IMR-90 (cell line): ENCODE measurements around the gene REST. TPM values are rescaled to one million over a fixed set of nuclear protein-coding genes. Genes with fewer than 3 reads are reported as not detected.

Experiments used
- ATAC-seq: fragments of 200-7000 bp; cut with Tn5 transposase; 2 replicates; pipeline ENCODE4 v1.9.1; 2020; ENCODE audit warnings: low read depth, mild to moderate bottlenecking, moderate library complexity
- BruUV-seq: library from RNA; stranded (reverse); fragments of 400-500 nt; replicated peaks from 2 replicates; lab custom pipeline; 2021; lab: Mats Ljungman, UMichigan
- CTCF ChIA-PET: fragments of 300-600 bp; formaldehyde crosslinking; extraction: SDS; loops from one replicate; lab custom pipeline; 2021; ENCODE audit warnings: antibody characterized with exemption; lab: Yijun Ruan, JAX
- POLR2A ChIA-PET: fragments of 300-600 bp; sonication (Branson Sonifier 250); formaldehyde crosslinking; loops from one replicate; lab custom pipeline; 2022; ENCODE audit warnings: antibody characterized with exemption; ENCODE audit not compliant: unreplicated experiment; lab: Charles Lee
- DNase-seq: peaks from one replicate; pipeline ENCODE4 v3.0.0; 2013
- H2AFZ ChIP-seq: replicated peaks from 2 replicates; pipeline ENCODE3; 2013; ENCODE audit warnings: low read length, mild to moderate bottlenecking; ENCODE audit not compliant: poor library complexity
- H2AK5ac ChIP-seq: 2 replicates; pipeline ENCODE4 v1.6.1; 2013; ENCODE audit warnings: low read depth, low read length, inconsistent platforms
- H2AK9ac ChIP-seq: replicated peaks from 2 replicates; pipeline ENCODE3; 2013; ENCODE audit warnings: mild to moderate bottlenecking, low read depth, low read length, moderate library complexity; ENCODE audit not compliant: poor library complexity
- H2BK120ac ChIP-seq: 2 replicates; pipeline ENCODE4 v1.6.1; 2013; ENCODE audit warnings: low read depth, low read length, inconsistent platforms
- H2BK15ac ChIP-seq: 3 replicates; pipeline ENCODE4 v1.6.1; 2013; ENCODE audit warnings: low read depth, low read length, inconsistent platforms
- H2BK20ac ChIP-seq: 2 replicates; pipeline ENCODE4 v1.6.1; 2013; ENCODE audit warnings: low read depth, mild to moderate bottlenecking, inconsistent platforms, low read length, moderate library complexity
- H2BK5ac ChIP-seq: 2 replicates; pipeline ENCODE4 v1.6.1; 2013; ENCODE audit warnings: mild to moderate bottlenecking, low read depth, low read length, inconsistent platforms; ENCODE audit not compliant: poor library complexity, severe bottlenecking
- H3K14ac ChIP-seq: replicated peaks from 2 replicates; pipeline ENCODE4 v1.6.1; 2013; ENCODE audit warnings: low read depth, low read length, inconsistent platforms
- H3K18ac ChIP-seq: 2 replicates; pipeline ENCODE4 v1.6.1; 2013; ENCODE audit warnings: low read depth, low read length, control low read depth
- H3K23ac ChIP-seq: 2 replicates; pipeline ENCODE4 v1.6.1; 2013; ENCODE audit warnings: low read depth, low read length, inconsistent platforms
- H3K27ac ChIP-seq: 2 replicates; pipeline ENCODE4 v1.5.1; 2013; ENCODE audit warnings: mild to moderate bottlenecking, control low read depth, low read length; ENCODE audit not compliant: insufficient read depth
- H3K27me3 ChIP-seq: 2 replicates; pipeline ENCODE4 v1.6.1; 2013; ENCODE audit warnings: low read length; ENCODE audit not compliant: control insufficient read depth, insufficient read depth
- H3K36me3 ChIP-seq: 2 replicates; pipeline ENCODE4 v1.6.1; 2013; ENCODE audit warnings: low read length, mixed read lengths; ENCODE audit not compliant: control insufficient read depth, insufficient read depth
- H3K4ac ChIP-seq: 2 replicates; pipeline ENCODE4 v1.6.1; 2013; ENCODE audit warnings: low read depth, low read length, inconsistent platforms
- H3K4me1 ChIP-seq: 2 replicates; pipeline ENCODE4 v1.6.1; 2013; ENCODE audit warnings: low read length, mixed read lengths; ENCODE audit not compliant: control insufficient read depth, insufficient read depth
- H3K4me2 ChIP-seq: 2 replicates; pipeline ENCODE4 v1.6.1; 2013; ENCODE audit warnings: low read depth, mild to moderate bottlenecking, control low read depth, low read length, moderate library complexity
- H3K4me3 ChIP-seq: 2 replicates; pipeline ENCODE4 v1.5.1; 2013; ENCODE audit warnings: low read depth, mild to moderate bottlenecking, control low read depth, low read length, moderate library complexity; ENCODE audit not compliant: insufficient read depth
- H3K56ac ChIP-seq: 2 replicates; pipeline ENCODE4 v1.6.1; 2013; ENCODE audit warnings: low read length, inconsistent platforms; ENCODE audit not compliant: insufficient read depth; ENCODE audit errors: extremely low read depth
- H3K79me1 ChIP-seq, 2 experiments: 2 replicates each; pipeline ENCODE4 v1.6.1; 2013; ENCODE audit warnings: low read length in 2 of 2, inconsistent platforms in 1 of 2, low read depth in 1 of 2
- H3K9ac ChIP-seq: 2 replicates; pipeline ENCODE4 v1.6.1; 2013; ENCODE audit warnings: low read depth, low read length, control low read depth
- H3K9me1 ChIP-seq: 2 replicates; pipeline ENCODE4 v1.6.1; 2013; ENCODE audit warnings: low read length, inconsistent platforms; ENCODE audit not compliant: insufficient read depth
- H3K9me3 ChIP-seq: 2 replicates; pipeline ENCODE4 v1.6.1; 2013; ENCODE audit warnings: low read length; ENCODE audit not compliant: control insufficient read depth, insufficient read depth
- H4K20me1 ChIP-seq: 2 replicates; pipeline ENCODE4 v1.6.1; 2013; ENCODE audit warnings: low read length, inconsistent platforms; ENCODE audit not compliant: insufficient read depth
- H4K5ac ChIP-seq: 2 replicates; pipeline ENCODE4 v1.6.1; 2013; ENCODE audit warnings: mild to moderate bottlenecking, low read depth, low read length, control low read depth
- H4K8ac ChIP-seq, 2 experiments: 2 replicates each; pipeline ENCODE4 v1.6.1; 2013; ENCODE audit warnings: low read depth in 2 of 2, low read length in 2 of 2, control low read depth in 1 of 2, inconsistent platforms in 1 of 2
- H4K91ac ChIP-seq: 2 replicates; pipeline ENCODE4 v1.6.1; 2013; ENCODE audit warnings: low read depth, low read length, inconsistent platforms; ENCODE audit not compliant: insufficient read depth
- CEBPB ChIP-seq: IDR thresholded peaks from 2 replicates; pipeline ENCODE4 v1.6.1; 2012; ENCODE audit warnings: low read depth, low read length, improper control_type of control experiment
- MAZ ChIP-seq: IDR thresholded peaks from 2 replicates; pipeline ENCODE4 v1.6.1; 2012; ENCODE audit warnings: low read depth, mild to moderate bottlenecking, low read length, improper control_type of control experiment, moderate library complexity, borderline replicate concordance
- MXI1 ChIP-seq: IDR thresholded peaks from 2 replicates; pipeline ENCODE4 v1.6.1; 2012; ENCODE audit warnings: low read depth, mild to moderate bottlenecking, low read length, moderate library complexity, borderline replicate concordance
- NFE2L2 ChIP-seq: fragments of 150-350 bp; IDR thresholded peaks from 2 replicates; pipeline ENCODE4 v1.6.1; 2016; ENCODE audit warnings: low read depth, mild to moderate bottlenecking, low read length
- RAD21 ChIP-seq: IDR thresholded peaks from 2 replicates; pipeline ENCODE4 v1.6.1; 2012; ENCODE audit warnings: low read length, improper control_type of control experiment
- RCOR1 ChIP-seq: IDR thresholded peaks from 2 replicates; pipeline ENCODE4 v1.6.1; 2012; ENCODE audit warnings: mild to moderate bottlenecking, low read length, improper control_type of control experiment; ENCODE audit not compliant: insufficient replicate concordance
- RFX5 ChIP-seq: IDR thresholded peaks from 2 replicates; pipeline ENCODE4 v1.8.0; 2012; ENCODE audit warnings: low read depth, mild to moderate bottlenecking, low read length, moderate library complexity
- USF2 ChIP-seq: fragments of 150-350 bp; IDR thresholded peaks from 2 replicates; pipeline ENCODE4 v1.6.1; 2017; ENCODE audit warnings: mild to moderate bottlenecking, antibody characterized with exemption, low read length, low read depth
- WGBS, 2 experiments: methylation state at CpG; one replicate each; pipeline versions ENCODE4 v1.1.5 to v1.1.7; 2013; ENCODE audit warnings: missing lambda C conversion rate in 2 of 2; ENCODE audit not compliant: insufficient read length in 1 of 2; ENCODE audit errors: extremely low coverage in 2 of 2; 5-methylcytosine and 5-hydroxymethylcytosine counted together
- dilution Hi-C: fragments of 300-500 bp; cut with HindIII; formaldehyde crosslinking; loops from one replicate; pipeline ENCODE4 v1.14.3; 2018; ENCODE audit warnings: low sequenced_read_pairs; ENCODE audit not compliant: unreplicated experiment
- in situ Hi-C: fragments of 300-500 bp; cut with MboI; formaldehyde crosslinking; loops from 3 replicates; pipeline ENCODE4 v1.14.3; 2019; ENCODE audit warnings: low sequenced_read_pairs, inconsistent platforms, mixed read lengths
- intact Hi-C: fragments of 100-400 bp; cut with micrococcal nuclease; formaldehyde crosslinking; loops from 2 replicates; pipeline ENCODE4 v1.10.0; 2022
- polyA plus RNA-seq, 3 experiments: library from polyadenylated mRNA; depleted of rRNA; stranded (reverse); fragments of >200 nt; gene quantifications; 2 replicates each; pipeline ENCODE4 v1.2.3, GENCODE V29; 2012; ENCODE audit warnings: low replicate concordance in 1 of 3
- total RNA-seq: library from RNA; depleted of rRNA; stranded (reverse); fragments of >200 nt; gene quantifications from 2 replicates; pipeline ENCODE4 v1.2.3, GENCODE V29; 2012

REST gene
- total and polyA plus RNA-seq, 2 of the 4 experiments (the other 2 are of a cell fraction): 10.0 to 66.9 TPM

GRCh38 chr4:56941403-56941802 lies 33.7 kb downstream of the REST start:
- H4K20me1 ChIP-seq: no peaks in the 10 kb centered on the region
- no peak overlapping the region for H3K14ac ChIP-seq
- no peaks in the 10 kb centered on the region for H3K27me3 ChIP-seq
- H3K27ac ChIP-seq: no peak overlapping the region
- no peak for ATAC-seq
- H3K9me3 ChIP-seq: no peaks in the 10 kb centered on the region
- H2BK120ac ChIP-seq: no peak overlapping the region
- intact Hi-C loops (no loop called here), dilution Hi-C loops (no loop called here), in situ Hi-C loops (no loop called here)
- TSS peak; percentile 12 for BruUV-seq
- H3K79me1 ChIP-seq: peaks cover 8 to 19% of the 10 kb centered on the region in 2 experiments; a peak in 2 of 4 replicates
- DNase-seq: no peak
- no peak overlapping the region for H4K8ac ChIP-seq
- no CpG with 5 or more reads among the region's 3 CpGs for WGBS, 2 experiments
- H3K4me3 ChIP-seq: no peak overlapping the region
- H3K4me2 ChIP-seq: no peak overlapping the region
- no peak overlapping the region for H2AK9ac ChIP-seq
- H3K36me3 ChIP-seq: peaks cover 6% of the 10 kb centered on the region; the same call in 1 of the 2 replicates
- POLR2A ChIA-PET: no interaction called here
- H2AK5ac ChIP-seq: no peak overlapping the region
- no peak overlapping the region for H2AFZ ChIP-seq
- no peak overlapping the region for H3K23ac ChIP-seq
- H2BK15ac ChIP-seq: no peak overlapping the region
- H4K5ac ChIP-seq: no peak overlapping the region
- CTCF ChIA-PET: interaction anchor here (0.5 kb wide), 1 partner anchor 149 kb away, joined by 3 read pairs; no protein-coding TSS in a partner anchor
- no peak overlapping the region for H3K56ac ChIP-seq
- H4K91ac ChIP-seq: no peak overlapping the region
- H2BK20ac ChIP-seq: no peak overlapping the region
- H3K9ac ChIP-seq: no peak overlapping the region
- no peak overlapping the region for H2BK5ac ChIP-seq
- no peak overlapping the region for H3K4ac ChIP-seq
- TF ChIP-seq RFX5 (no peak), RAD21 (no peak), MXI1 (no peak), USF2 (no peak), RCOR1 (no peak), NFE2L2 (no peak), MAZ (no peak), CEBPB (no peak)
- peaks cover 2% of the 10 kb centered on the region; the same call in 1 of the 2 replicates for H3K4me1 ChIP-seq
- no peak overlapping the region for H3K18ac ChIP-seq
- peaks cover 3% of the 10 kb centered on the region; the same call in 1 of the 2 replicates for H3K9me1 ChIP-seq
